H1 (cell line): ENCODE results near the gene CENPP. TPM values are rescaled to one million over a fixed set of nuclear protein-coding genes. Genes with fewer than 3 reads are reported as not detected.

ENCODE experiments used
- ASH2L ChIP-seq: fragments of 200-600, 300-600 bp; sonication (generic); IDR thresholded peaks from one replicate; pipeline ENCODE4 v1.7.1; 2017; ENCODE audit warnings: low read length
- GABPA ChIP-seq: IDR thresholded peaks from 2 replicates; pipeline ENCODE4 v1.6.1; 2011; ENCODE audit warnings: mild to moderate bottlenecking, low read length, moderate library complexity, borderline replicate concordance; ENCODE audit not compliant: insufficient read depth
- HDAC2 ChIP-seq, 2 experiments: fragments of 300-600 bp in 1 of 2; sonication (generic) in 1 of 2; IDR thresholded peaks; 2 replicates each; pipeline ENCODE4 v1.6.1; 2011 to 2012; ENCODE audit warnings: low read depth in 2 of 2, low read length in 2 of 2, mild to moderate bottlenecking in 2 of 2, moderate library complexity in 2 of 2, borderline replicate concordance in 1 of 2, inconsistent platforms in 1 of 2
- MAFK ChIP-seq: IDR thresholded peaks from 2 replicates; pipeline ENCODE4 v1.6.1; 2012; ENCODE audit warnings: low read depth, mild to moderate bottlenecking, improper control_type of control experiment, low read length
- RAD21 ChIP-seq, 2 experiments: IDR thresholded peaks in 1 of 2; conservative IDR thresholded peaks in 1 of 2; 2 replicates each; pipeline ENCODE4 v1.6.1; 2011; ENCODE audit warnings: low read depth in 2 of 2, low read length in 2 of 2, improper control_type of control experiment in 1 of 2, inconsistent platforms in 1 of 2, mild to moderate bottlenecking in 1 of 2, moderate library complexity in 1 of 2
- RFX5 ChIP-seq: IDR thresholded peaks from 2 replicates; pipeline ENCODE4 v1.6.1; 2011; ENCODE audit warnings: low read depth, low read length, improper control_type of control experiment, borderline replicate concordance
- SP4 ChIP-seq: IDR thresholded peaks from 2 replicates; pipeline ENCODE4 v1.6.1; 2012; ENCODE audit warnings: low read length, inconsistent platforms
- TEAD4 ChIP-seq: IDR thresholded peaks from 2 replicates; pipeline ENCODE4 v1.6.1; 2012; ENCODE audit warnings: low read depth, low read length, inconsistent platforms, mixed read lengths
- polyA plus RNA-seq, 7 experiments: library from polyadenylated mRNA; depleted of rRNA in 3 of 7; stranded (reverse) in 5 of 7; unstranded in 2 of 7; fragments of >200 nt in 5 of 7; fragments of 200-250 nt in 2 of 7; gene quantifications; 1 replicate in 5 of 7; 2 replicates in 1 of 7; 4 replicates in 1 of 7; pipeline versions ENCODE4 v1.2.1 to v1.2.3, GENCODE V29; 2011 to 2013; ENCODE audit warnings: missing spikeins in 2 of 7, mixed read lengths in 2 of 7
- total RNA-seq: library from RNA; stranded (reverse); fragmentation: NEBNext Ultra II Directional; extraction: Animal tissue kit (Norgen Biotek cat#: 25700); gene quantifications from 2 replicates; pipeline ENCODE4 v1.2.1, GENCODE V29; 2021

CENPP gene
- total and polyA plus RNA-seq, 2 of the 8 experiments (the other 6 are each of a cell fraction or from before 2014, with no cell fraction given) = 2.7 to 10.8 TPM

- no peak for TF ChIP-seq HDAC2 (IDR thresholded peaks at IDR 0.05; ENCODE audit: borderline replicate concordance in 1 of 2, low read depth in 2 of 2, low read length in 2 of 2)
- no peak for TF ChIP-seq MAFK
- TF ChIP-seq RAD21 (IDR thresholded peaks at IDR 0.05 in 1 of 2, conservative IDR thresholded peaks at IDR 0.05 in 1 of 2; ENCODE audit: low read depth in 2 of 2, low read length in 2 of 2) = no peak
- TF ChIP-seq RFX5 = no peak
- TF ChIP-seq SP4 = no peak
- no peak for TF ChIP-seq TEAD4
- TF ChIP-seq ASH2L = no peak
- no peak for TF ChIP-seq GABPA
Observed at GRCh38 chr9:92373167-92373566, 47.4 kb downstream of the CENPP start (continued).
